Esophagus muscularis mucosa (tissue), 4 donors: ENCODE measurements around the gene IGDCC3. TPM values are rescaled to one million over a fixed set of nuclear protein-coding genes. Genes with fewer than 3 reads are reported as not detected.

Experiments used
- DNase-seq: peaks from one replicate; pipeline ENCODE4 v3.0.0-alpha.2; 2017; ENCODE audit errors: extremely low spot score
- H3K27ac ChIP-seq, 4 donors: fragments of 200-600 bp; sonication (generic); replicated peaks in 1 of 4; 1 replicate in 3 of 4; 2 replicates in 1 of 4; pipeline ENCODE4 v1.5.1; 2016 to 2019; ENCODE audit warnings: mild to moderate bottlenecking in 1 of 4
- H3K27me3 ChIP-seq, 4 donors: fragments of 200-600 bp; sonication (generic); one replicate each; pipeline versions ENCODE4 v1.5.1 to v1.6.0; 2016 to 2019
- H3K36me3 ChIP-seq, 4 donors: fragments of 200-600 bp; sonication (generic); one replicate each; pipeline ENCODE4 v1.5.1; 2016 to 2019
- H3K4me1 ChIP-seq, 4 donors: fragments of 200-600 bp; sonication (generic); one replicate each; pipeline ENCODE4 v1.5.1; 2016 to 2019
- H3K4me3 ChIP-seq, 4 donors: fragments of 200-600 bp; sonication (generic); 1 replicate in 2 of 4; 2 replicates in 2 of 4; pipeline ENCODE4 v1.5.1; 2016 to 2019; ENCODE audit warnings: mild to moderate bottlenecking in 4 of 4, moderate library complexity in 1 of 4
- H3K9me3 ChIP-seq, 4 donors: fragments of 200-600 bp; sonication (generic); 1 replicate in 3 of 4; 2 replicates in 1 of 4; pipeline ENCODE4 v1.5.1; 2016 to 2019
- CTCF ChIP-seq, 3 experiments: fragments of 200-600 bp in 2 of 3; fragments of 450-650 bp in 1 of 3; sonication (generic) in 2 of 3; IDR thresholded peaks; one replicate each; pipeline ENCODE4 v1.5.1; 2017 to 2019; ENCODE audit warnings: antibody characterized with exemption in 3 of 3, mild to moderate bottlenecking in 2 of 3, moderate library complexity in 1 of 3
- EP300 ChIP-seq: sonication (generic); formaldehyde crosslinking; IDR thresholded peaks from one replicate; pipeline ENCODE4 v1.6.1; 2017; ENCODE audit warnings: antibody characterized with exemption
- POLR2A ChIP-seq: fragments of 450-650 bp; IDR thresholded peaks from one replicate; pipeline ENCODE4 v1.6.1; 2017; ENCODE audit warnings: antibody characterized with exemption, moderate library complexity, mild to moderate bottlenecking, low read depth
- POLR2AphosphoS5 ChIP-seq, 2 donors: sonication (generic); formaldehyde crosslinking; IDR thresholded peaks; one replicate each; pipeline ENCODE4 v1.6.1; 2017; ENCODE audit warnings: antibody characterized with exemption in 2 of 2
- WGBS: methylation state at CpG from one replicate; pipeline ENCODE4 v1.1.5; 2018; 5-methylcytosine and 5-hydroxymethylcytosine counted together
- intact Hi-C: fragments of 100-400 bp; cut with DNase I; formaldehyde crosslinking; loops from one replicate; pipeline ENCODE4 v1.15.1; 2023
- total RNA-seq, 4 donors: library from RNA; depleted of rRNA; stranded (reverse); fragments of >200 nt; gene quantifications; one replicate each; pipeline versions ENCODE4 v1.1.0 to v1.2.1, GENCODE V29; 2016

IGDCC3 gene
- total RNA-seq, 4 donors from 2014 or later, result 0.17 TPM; not detected in 3

- no peak overlapping the region for H3K4me3 ChIP-seq
- TF ChIP-seq EP300 (no peak), POLR2A (no peak), POLR2AphosphoS5 (IDR thresholded peaks at IDR 0.05) (no peak), CTCF (IDR thresholded peaks at IDR 0.05) (no peak)
- peaks cover 21 to 25% (median 23%) of the 10 kb centered on the region in 4 donors for H3K4me1 ChIP-seq
- 83% methylated on average over 2 of the region's 5 CpGs for whole genome bisulfite sequencing
- no peaks in the 10 kb centered on the region for H3K9me3 ChIP-seq
- no peaks in the 10 kb centered on the region for H3K36me3 ChIP-seq
- DNase-seq, result no peak
- intact Hi-C loops, result no loop called here
- peaks cover 0 to 17% (median 3%) of the 10 kb centered on the region in 4 donors for H3K27me3 ChIP-seq
- H3K27ac ChIP-seq, result no peak overlapping the region
Measured at GRCh38 chr15:65383456-65383855, 5.7 kb upstream of the IGDCC3 start.

- Histone ChIP-seq H3K27ac (no peak overlapping the region), H3K9me3 (no peaks in the 10 kb centered on the region), H3K4me1 (peaks cover 24 to 30% (median 28%) of the 10 kb centered on the region in 4 donors), H3K4me3 (no peak overlapping the region), H3K27me3 (peaks cover 0 to 22% (median 9%) of the 10 kb centered on the region in 4 donors), H3K36me3 (no peaks in the 10 kb centered on the region)
- intact Hi-C loops, result no loop called here
- no peak for DNase-seq
- TF ChIP-seq POLR2AphosphoS5 (IDR thresholded peaks at IDR 0.05) (no peak), EP300 (no peak), CTCF (IDR thresholded peaks at IDR 0.05) (no peak), POLR2A (no peak)
- WGBS, result 91% methylated on average over 9 of the region's 9 CpGs
Measured at GRCh38 chr15:65382921-65383320, 5.1 kb upstream of the IGDCC3 start.

DNA sequence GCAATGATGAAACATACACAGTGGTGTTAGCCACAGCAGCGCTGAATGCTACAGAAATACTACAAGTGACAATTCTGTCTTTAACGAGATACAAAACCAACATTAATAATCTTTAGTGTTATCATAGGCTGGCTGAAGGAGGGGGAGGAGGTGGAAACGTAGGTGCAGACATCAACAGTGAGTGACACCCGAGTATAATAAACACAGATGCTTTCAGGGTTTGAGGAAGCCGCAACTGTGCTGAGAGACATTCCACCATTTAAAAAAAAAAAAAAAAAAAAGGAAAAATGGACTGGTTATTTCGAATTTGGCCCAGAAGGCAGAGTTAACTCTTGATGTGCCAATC is 4.3 kb upstream of the IGDCC3 start:
- intact Hi-C loops, result no loop called here
- Histone ChIP-seq H3K4me3 (no peak overlapping the region), H3K9me3 (no peaks in the 10 kb centered on the region), H3K27ac (no peak overlapping the region), H3K4me1 (peaks cover 25 to 38% (median 34%) of the 10 kb centered on the region in 4 donors), H3K36me3 (no peaks in the 10 kb centered on the region), H3K27me3 (peaks cover 0 to 30% (median 9%) of the 10 kb centered on the region in 4 donors)
- 73% methylated on average over 6 of the region's 6 CpGs for WGBS
- no peak for TF ChIP-seq CTCF (IDR thresholded peaks at IDR 0.05)
- no peak for TF ChIP-seq EP300
- TF ChIP-seq POLR2AphosphoS5 (IDR thresholded peaks at IDR 0.05), result no peak
- TF ChIP-seq POLR2A, result no peak
- no peak for DNase-seq

DNA sequence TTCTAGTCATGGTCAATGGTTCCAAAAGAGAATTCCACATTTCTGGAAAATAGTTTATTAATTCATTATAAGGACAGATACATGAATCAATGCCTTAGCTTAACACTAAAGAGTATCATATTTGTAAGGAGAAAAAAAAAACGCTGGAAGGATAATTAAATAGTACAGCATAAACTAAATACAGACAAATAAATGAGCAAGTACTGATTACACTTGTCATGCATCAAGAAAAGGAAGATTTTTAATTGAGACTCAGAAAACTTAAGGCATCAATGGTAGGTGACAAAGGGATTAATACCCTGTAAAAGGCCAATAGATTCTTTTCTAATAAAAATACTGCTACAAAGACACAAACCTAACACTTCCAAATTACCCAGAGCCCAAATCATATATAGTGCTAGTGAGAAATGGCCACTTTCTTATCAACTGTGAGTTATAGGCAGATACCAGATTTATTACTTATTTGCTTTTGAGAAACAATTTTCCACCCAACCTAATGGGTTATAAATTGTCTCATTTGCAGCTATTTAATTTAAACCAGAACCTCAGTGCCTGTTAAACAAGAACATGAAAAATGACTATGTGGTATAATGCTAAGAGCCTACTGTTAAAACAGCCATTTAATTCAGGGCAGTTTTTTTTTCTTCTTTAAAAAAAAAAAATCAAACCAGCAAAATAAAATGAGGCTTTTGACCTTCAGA is 3.8 kb upstream of the IGDCC3 start:
- Histone ChIP-seq H3K27ac (no peak overlapping the region), H3K9me3 (no peaks in the 10 kb centered on the region), H3K4me3 (no peak overlapping the region), H3K27me3 (peaks cover 0 to 36% (median 9%) of the 10 kb centered on the region in 4 donors), H3K4me1 (peaks cover 30 to 43% (median 40%) of the 10 kb centered on the region in 4 donors), H3K36me3 (no peaks in the 10 kb centered on the region)
- 85% methylated on average over 1 of the region's 1 CpG for WGBS
- intact Hi-C loops, result no loop called here
- TF ChIP-seq POLR2A, result no peak
- no peak for TF ChIP-seq POLR2AphosphoS5 (IDR thresholded peaks at IDR 0.05)
- TF ChIP-seq CTCF (IDR thresholded peaks at IDR 0.05), result no peak
- no peak for TF ChIP-seq EP300
- DNase-seq, result no peak

- Histone ChIP-seq H3K27ac (no peak overlapping the region), H3K4me3 (no peak overlapping the region), H3K4me1 (peaks cover 21 to 36% (median 29%) of the 10 kb centered on the region in 4 donors), H3K27me3 (peaks cover 0 to 52% (median 22%) of the 10 kb centered on the region in 4 donors), H3K36me3 (no peaks in the 10 kb centered on the region), H3K9me3 (no peaks in the 10 kb centered on the region)
- 95% methylated on average over 2 of the region's 2 CpGs for WGBS
- intact Hi-C loops, result no loop called here
- TF ChIP-seq EP300 (no peak), POLR2AphosphoS5 (IDR thresholded peaks at IDR 0.05) (no peak), POLR2A (no peak), CTCF (IDR thresholded peaks at IDR 0.05) (no peak)
- DNase-seq, result no peak
Measured at GRCh38 chr15:65379986-65380385, 2.2 kb upstream of the IGDCC3 start.
